Epithelial cell of esophagus (primary cell): ENCODE data around the gene PKIG.

ENCODE experiments used
- DNase-seq: peaks from one replicate; pipeline ENCODE4 v3.0.0; 2010; ENCODE audit warnings: low read depth
- H3K4me3 ChIP-seq: 2 replicates; pipeline ENCODE4 v1.5.1; 2011; ENCODE audit warnings: mild to moderate bottlenecking, low read length, control low read depth
- CTCF ChIP-seq: IDR thresholded peaks from 2 replicates; pipeline ENCODE4 v1.5.1; 2011; ENCODE audit warnings: low read depth, mild to moderate bottlenecking, low read length, control low read depth, inconsistent platforms; ENCODE audit not compliant: insufficient read depth; ENCODE audit errors: missing control alignments

Gene PKIG

GRCh38 chr20:44594730-44595129, 12.4 kb downstream of the PKIG start:
- DNase-seq, result peak; percentile 56
- no peak overlapping the region for H3K4me3 ChIP-seq
- TF ChIP-seq CTCF, result no peak

DNA sequence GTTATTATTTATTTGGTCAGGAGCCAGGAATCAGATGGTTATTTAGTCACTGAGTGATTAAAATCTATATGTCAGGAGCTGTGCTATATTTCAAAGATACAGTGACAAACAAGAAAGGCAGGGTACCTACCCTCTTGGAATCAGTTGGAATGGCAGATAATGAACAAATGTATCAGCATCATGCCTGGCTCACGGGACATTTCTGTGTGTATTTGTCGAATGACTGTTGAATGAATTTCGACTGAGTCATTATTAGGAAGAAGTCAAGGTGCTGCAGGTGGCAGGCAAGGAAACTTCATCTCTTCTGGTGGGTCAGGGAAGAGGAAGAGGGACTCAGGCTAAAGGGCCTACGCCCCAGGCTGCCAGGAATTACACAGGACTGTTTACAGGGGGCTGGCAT, 13.6 kb downstream of the PKIG start:
- no peak overlapping the region for H3K4me3 ChIP-seq
- DNase-seq, result peak; percentile 68
- no peak for TF ChIP-seq CTCF

GRCh38 chr20:44596876-44597275, 14.5 kb downstream of the PKIG start:
- no peak for DNase-seq
- no peak for TF ChIP-seq CTCF
- no peak overlapping the region for H3K4me3 ChIP-seq

- no peak overlapping the region for H3K4me3 ChIP-seq
- no peak for DNase-seq
- TF ChIP-seq CTCF, result no peak
These were observed 15.1 kb downstream of the PKIG start for GRCh38 chr20:44597516-44597915.

DNA sequence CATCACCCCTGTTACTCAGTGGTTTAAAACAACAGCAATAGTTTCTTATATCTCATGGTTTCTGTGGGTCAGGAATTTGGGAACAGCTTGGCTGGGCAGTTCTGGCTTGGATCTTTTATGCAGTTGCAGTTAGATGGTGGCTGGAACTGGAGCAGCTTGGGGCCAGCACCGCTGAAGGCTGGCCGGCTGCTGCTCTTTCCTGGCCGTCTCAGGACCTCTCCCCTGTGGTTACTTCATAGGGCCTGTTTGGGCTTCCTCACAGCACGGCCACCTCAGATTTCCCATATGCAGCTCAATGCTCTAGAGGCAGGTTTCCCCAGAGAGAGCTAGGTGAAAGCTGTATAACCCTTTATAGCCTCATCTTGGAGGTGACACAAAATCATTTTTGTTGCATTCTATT, 15.6 kb downstream of the PKIG start:
- H3K4me3 ChIP-seq, result no peak overlapping the region
- DNase-seq, result no peak
- no peak for TF ChIP-seq CTCF

GRCh38 chr20:44598423-44599305, 16.3 kb downstream of the PKIG start:
- no peak for DNase-seq
- no peak for TF ChIP-seq CTCF
- H3K4me3 ChIP-seq, result no peak overlapping the region

- H3K4me3 ChIP-seq, result no peak overlapping the region
- DNase-seq, result no peak
- no peak for TF ChIP-seq CTCF
These were observed 17.3 kb downstream of the PKIG start for GRCh38 chr20:44599715-44600114.
